GM19035 (cell line): ENCODE measurements around the gene ASCC1.

ENCODE experiments used
- ATAC-seq: cut with Tn5 transposase; IDR thresholded peaks from one replicate; pipeline ENCODE4 v1.9.1; 2021; ENCODE audit not compliant: unreplicated experiment

The ASCC1 gene

GRCh38 chr10:72069751-72070526 is 146.1 kb downstream of the ASCC1 start:
- ATAC-seq, result no peak

GRCh38 chr10:72068901-72069446 is 147.1 kb downstream of the ASCC1 start:
- ATAC-seq, result no peak

- no peak for ATAC-seq
These were observed 147.8 kb downstream of the ASCC1 start for GRCh38 chr10:72068126-72068765.

GRCh38 chr10:72067463-72068125 is 148.5 kb downstream of the ASCC1 start:
- no peak for ATAC-seq

- no peak for ATAC-seq
These were observed 149.5 kb downstream of the ASCC1 start for GRCh38 chr10:72066318-72067284.

GRCh38 chr10:72065439-72066025 is 150.5 kb downstream of the ASCC1 start:
- no peak for ATAC-seq

- no peak for ATAC-seq
These were observed 152.2 kb downstream of the ASCC1 start for GRCh38 chr10:72063703-72064391.

GRCh38 chr10:72062832-72063702 is 153.0 kb downstream of the ASCC1 start:
- no peak for ATAC-seq

- ATAC-seq, result no peak
These were observed 153.7 kb downstream of the ASCC1 start for GRCh38 chr10:72062382-72062781.

- no peak for ATAC-seq
These were observed 154.1 kb downstream of the ASCC1 start for GRCh38 chr10:72061930-72062329.

GRCh38 chr10:72061491-72061890 is 154.6 kb downstream of the ASCC1 start:
- no peak for ATAC-seq

- ATAC-seq, result no peak
These were observed 155.9 kb downstream of the ASCC1 start for GRCh38 chr10:72059843-72060822.

- no peak for ATAC-seq
These were observed 156.9 kb downstream of the ASCC1 start for GRCh38 chr10:72058989-72059842.

- no peak for ATAC-seq
These were observed 157.7 kb downstream of the ASCC1 start for GRCh38 chr10:72058347-72058898.

- ATAC-seq, result no peak
These were observed 158.9 kb downstream of the ASCC1 start for GRCh38 chr10:72056932-72057751.
